GM21825 (cell line): ENCODE data around the gene NOD2.

Source experiments
- ATAC-seq: cut with Tn5 transposase; IDR thresholded peaks from one replicate; pipeline ENCODE4 v1.9.1; 2021; ENCODE audit warnings: mild to moderate bottlenecking, moderate library complexity; ENCODE audit not compliant: unreplicated experiment

Gene NOD2

DNA sequence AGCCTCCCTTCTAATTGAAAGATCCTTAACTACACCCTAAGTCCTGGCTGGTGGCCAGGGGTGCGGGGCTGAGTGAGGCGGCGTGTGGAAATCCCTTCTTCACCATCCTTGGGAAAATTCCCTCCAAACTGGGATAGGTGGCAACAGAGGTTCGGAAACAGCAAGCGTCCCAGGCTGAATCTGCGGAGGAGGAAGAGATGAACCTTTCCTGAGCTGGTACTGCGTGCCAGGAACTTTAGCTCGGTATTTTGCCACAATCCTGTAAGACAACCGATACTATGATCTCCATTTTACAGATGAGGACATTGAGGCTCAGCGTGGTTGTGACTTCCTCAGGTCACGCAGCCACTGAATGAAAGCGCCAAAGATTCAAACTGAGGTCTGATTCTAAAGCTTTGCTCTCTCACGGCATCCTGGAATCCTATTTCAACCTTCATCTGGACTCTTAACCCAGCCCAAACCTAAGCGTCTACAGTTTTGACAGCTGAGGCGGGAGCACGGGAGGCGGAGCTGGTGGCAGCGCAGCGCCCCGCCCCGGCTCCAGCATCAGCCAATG is 47.9 kb downstream of the NOD2 start:
- ATAC-seq, result no peak

DNA sequence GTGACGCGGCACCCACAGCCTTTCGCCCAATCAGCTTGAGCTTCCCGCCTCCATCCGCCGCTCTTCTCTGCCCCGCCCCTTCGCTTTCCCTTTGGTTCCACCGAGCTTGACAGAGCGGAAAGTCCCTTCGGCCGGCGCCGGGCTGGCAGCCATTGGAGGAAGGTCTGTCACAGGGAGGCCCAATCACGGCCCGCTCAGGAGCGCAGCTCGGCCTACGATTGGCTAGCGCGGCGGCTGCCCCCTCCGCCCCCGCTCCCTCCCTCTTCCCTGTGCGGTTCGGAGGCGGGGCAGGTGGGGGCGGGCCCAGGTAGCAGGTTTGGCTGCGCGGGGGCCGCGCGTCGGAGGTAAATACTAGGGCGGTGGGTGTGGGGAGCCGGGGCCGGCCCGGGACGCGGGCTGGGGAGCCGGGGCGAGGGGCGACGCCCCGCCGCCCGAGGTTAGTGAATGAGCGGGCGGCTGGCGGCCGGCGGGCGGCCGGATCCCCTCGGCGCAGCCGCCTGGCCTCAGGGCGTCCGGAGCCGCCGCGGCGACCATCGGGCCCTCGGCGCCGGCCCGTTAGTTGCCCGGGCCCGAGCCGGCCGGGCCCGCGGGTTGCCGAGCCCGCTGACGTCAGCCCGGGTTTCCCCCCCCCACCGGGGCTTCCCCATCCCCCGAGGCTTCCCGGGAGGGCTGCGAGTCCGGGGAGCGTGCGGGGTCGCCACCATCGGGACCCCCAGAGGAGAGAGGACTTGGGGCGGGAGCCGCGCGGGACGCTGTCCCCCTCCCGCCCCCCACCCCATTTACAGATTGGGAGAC is 48.6 kb downstream of the NOD2 start, which contains the start of gene CYLD:
Gene CYLD (plus strand): TSS at position 306 of the 795 bp plus-strand sequence. CDS start 7,613 bp downstream, outside the sequence.
- peak; percentile 92 for ATAC-seq

DNA sequence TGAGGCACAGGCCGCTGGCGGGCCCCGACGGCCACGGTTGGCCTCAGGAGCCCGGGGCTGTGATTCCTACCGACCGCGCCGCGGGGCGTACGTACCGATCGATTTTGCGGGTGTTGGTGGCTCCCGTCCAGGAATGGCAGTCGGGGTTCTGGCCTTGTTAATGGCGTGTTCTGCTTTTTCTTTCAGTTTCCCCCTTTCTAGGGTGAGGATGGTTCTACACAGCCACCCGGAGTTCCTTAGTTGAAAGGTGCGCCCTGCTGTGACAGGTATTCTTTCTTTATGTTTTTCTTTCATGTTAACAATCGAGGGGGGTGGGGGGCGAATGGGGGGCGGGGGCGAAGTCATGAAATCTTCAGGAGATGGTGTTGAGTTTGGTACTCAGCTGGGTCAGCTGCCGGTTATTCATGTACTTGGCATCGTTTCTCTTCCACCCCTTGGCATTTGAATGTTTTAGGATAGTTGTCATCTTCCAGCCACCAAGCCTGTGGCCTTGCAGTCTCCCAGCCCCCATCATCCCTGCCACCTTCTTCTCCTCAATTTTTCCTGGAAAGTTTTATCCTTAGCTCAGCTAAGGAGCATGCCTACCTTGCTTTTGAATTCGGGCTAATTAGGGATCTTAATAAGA is 49.3 kb downstream of the NOD2 start:
- ATAC-seq, result no peak

DNA sequence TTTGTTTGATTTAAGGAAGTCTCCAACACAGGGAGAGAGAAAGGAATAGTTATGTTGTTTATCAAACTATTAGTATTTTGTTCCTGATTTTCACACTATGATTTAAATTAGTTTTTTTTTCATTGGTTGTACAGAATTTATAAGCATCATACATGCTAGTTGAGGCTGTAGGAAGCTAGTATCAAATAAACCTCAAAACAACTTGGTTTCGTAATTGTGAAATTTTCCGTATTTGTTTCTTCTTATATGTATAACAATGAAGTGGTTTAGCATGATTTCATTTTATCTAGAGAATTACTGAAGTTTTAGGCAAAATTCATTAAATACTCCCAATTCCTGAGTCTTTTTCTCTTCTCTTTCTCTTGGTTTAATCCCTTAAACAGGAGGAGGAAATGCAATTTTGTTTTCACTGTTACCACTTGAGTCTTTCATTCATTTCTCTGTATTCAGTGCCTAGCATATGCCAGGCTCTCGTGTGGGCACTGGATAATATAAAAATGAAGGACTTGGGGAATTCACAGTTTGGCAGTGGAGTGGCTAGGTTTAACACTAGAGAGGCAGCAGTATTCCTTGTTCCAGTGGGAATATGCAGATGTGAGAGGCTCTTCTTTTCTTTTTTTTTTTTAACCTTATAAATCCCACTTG is 50.3 kb downstream of the NOD2 start:
- no peak for ATAC-seq

DNA sequence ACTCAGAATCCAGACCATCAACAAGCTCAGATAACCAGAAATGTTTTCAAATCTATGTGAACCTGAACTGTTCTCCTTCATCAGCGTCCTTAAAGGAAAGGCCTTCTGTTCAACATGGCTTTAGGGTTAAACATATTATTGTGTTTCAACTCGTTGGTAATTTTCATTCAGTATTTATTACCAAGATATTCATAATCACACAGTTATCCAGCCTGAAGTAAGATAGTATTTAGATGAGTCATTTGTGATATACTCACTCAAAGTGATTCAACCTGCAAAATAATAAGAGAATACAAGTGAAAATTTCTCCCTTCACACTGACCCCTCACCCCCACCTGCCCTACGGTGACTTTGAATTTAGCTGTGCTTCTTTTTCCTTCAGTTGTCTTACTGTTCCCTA is 51.5 kb downstream of the NOD2 start:
- no peak for ATAC-seq

DNA sequence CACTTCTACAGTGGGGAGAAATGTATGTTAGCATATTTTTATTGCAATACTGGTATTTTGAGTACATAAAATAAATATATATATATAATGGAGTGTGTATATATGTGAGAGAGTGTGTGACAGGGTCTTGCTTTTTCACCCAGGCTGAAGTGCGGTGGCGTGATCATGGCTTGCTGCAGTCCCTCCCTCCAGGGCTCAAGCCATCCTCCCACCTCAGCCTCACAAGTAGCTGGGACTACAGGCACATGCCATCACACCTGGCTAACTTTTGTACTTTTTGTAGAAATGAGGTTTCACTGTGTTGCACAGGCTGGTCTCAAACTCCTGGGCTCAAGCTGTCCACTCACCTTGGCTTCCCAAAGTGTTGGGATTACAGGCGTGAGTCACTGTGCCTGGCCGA is 52.5 kb downstream of the NOD2 start:
- ATAC-seq, result no peak

DNA sequence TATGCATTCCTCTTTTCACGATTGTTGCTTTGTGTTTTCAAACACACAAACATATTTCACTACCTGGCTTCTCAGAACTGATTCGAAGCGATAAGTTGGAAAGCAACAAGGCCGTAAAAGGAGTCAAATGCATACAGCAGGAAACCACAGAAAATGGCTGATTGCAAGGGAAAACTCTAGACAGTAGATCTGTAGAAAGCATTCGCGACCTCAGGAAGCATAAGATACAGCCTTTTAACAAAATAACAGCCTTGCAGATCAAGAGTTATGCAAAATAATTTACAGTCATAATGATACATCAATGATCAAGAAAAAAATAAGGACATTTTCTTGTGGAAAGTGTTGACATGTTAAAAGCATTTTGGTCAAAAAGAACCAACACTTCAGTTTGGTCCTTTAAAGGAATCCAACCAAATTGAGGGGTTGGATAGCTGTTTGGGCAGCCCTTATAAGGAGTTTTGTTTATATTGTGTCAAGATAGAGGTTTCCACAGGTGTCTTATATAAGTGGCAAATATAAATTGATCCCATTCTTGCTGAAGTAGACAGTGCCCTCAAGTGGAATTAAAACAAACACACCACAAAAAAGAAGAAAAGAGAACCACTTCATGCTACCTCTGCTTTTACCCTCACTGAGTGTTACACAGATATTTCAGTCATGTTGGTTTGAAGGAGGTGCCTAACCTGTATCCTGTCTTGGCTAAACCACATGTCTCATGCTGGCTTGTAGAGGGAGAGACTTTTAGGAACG is 54.0 kb downstream of the NOD2 start:
- peak; percentile 71 for ATAC-seq

DNA sequence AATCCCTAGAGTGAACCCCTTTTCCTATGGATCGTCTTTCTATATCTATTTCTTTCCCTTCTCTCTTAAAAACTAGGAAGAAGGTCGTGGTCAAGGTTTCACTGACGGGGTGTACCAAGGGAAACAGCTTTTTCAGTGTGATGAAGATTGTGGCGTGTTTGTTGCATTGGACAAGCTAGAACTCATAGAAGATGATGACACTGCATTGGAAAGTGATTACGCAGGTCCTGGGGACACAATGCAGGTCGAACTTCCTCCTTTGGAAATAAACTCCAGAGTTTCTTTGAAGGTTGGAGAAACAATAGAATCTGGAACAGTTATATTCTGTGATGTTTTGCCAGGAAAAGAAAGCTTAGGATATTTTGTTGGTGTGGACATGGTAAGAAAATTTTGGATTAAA is 58.1 kb downstream of the NOD2 start:
- no peak for ATAC-seq

DNA sequence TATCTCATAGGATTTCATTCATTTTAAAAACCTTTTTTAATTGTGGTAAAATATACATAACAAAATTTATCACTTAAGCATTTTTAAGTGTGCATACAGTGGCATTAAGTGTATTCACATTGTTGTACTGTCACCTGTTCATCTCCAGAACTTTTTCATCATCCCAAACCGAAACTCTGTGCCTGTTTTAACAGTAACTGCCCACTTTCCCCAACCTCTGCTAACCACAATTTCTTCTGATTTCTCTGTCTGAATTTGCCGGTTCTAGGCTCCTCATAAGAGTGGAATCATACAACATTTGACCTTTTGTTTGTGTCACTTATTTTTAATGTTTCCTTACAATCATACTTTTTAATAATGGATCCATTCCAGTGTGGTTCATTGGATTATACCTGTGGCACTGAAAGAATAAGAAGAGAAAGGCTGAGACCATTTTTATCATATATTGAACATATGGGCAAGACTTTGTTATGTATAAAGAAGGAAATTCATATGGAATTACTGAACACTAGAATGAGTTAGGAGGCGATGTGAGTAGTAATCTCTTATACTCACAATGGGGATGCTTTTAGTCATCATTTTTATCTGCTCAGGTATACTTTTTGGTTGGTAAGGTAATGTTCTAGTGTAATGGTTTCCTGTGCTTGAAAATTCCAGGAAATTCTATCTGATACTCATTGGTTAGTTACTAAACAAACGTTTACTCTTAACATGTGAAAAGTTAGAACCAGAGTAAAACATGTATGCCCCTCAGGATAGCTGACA is 59.2 kb downstream of the NOD2 start:
- ATAC-seq, result no peak

DNA sequence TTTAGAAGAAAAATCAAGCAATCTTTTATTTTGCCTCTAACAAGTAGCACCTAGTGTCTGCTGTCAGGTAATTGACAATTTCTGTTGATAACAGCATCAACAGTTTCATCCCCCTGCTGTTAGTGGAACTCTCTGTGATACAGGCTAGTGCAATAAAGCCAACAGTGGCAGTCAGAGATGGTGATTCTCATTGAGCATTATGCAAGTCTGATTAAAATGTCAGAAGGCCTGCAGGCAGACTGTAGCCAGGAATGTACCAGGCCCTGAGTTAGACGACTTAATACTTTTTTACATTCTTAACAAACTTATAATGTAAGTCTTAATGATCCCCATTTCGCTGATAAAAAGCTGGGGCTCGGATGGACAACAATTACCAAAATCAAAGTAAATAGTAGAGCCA is 63.1 kb downstream of the NOD2 start:
- no peak for ATAC-seq

DNA sequence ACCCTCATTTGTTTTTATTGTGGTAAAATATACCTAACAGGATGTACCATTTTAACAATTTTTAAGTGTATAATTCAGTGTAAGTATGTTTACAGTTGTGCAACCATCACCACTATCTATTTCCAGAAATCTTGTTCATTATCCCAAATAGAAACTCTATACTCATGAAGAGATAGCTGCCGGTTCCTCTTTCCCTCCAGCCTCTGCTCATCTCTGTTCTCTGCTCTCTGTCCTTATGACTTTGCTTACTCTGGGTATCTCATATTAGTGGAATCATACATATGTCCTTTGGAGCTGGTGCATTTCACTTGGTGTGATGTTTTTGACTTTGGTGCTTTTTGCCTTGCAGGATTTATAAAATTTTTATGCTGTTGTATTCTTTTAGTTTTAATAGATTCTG is 67.9 kb downstream of the NOD2 start:
- ATAC-seq, result no peak

DNA sequence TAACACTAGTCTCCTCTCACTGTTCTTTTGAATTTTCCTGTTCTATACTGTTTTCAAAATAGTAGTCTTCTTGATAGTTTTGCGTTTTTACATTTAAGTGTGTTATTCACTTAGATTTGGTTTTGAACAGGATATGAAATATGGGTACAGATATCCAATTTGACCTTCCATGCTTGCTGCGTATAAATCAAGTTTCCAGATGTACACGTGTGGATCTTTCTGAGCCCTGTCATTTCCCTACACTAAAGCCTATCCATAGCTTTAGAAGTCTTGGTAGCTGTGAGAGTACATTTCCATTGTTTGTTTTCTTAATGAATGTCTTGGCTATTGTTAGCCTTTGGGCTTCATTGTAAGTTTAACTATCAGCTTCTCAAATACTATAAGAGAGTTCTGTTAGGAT is 68.8 kb downstream of the NOD2 start:
- ATAC-seq, result no peak

DNA sequence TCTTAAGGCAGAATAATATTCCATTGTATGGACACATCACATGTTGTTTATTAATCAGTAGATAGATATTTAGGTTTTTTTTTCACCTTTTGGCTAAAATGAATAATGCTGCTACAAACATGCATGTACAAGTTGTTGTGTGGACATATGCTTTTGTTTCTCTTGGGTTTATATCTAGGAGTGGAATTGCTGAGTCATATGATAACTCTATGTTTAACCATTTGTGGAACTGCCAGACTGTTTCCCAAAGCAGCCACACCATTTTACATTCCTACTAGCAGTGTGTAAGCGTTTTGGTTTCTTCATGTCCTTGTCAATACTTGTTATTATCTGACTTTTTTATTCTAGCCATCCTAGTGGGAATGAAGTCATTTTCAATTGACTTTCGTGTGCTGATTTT is 69.8 kb downstream of the NOD2 start:
- ATAC-seq, result no peak

DNA sequence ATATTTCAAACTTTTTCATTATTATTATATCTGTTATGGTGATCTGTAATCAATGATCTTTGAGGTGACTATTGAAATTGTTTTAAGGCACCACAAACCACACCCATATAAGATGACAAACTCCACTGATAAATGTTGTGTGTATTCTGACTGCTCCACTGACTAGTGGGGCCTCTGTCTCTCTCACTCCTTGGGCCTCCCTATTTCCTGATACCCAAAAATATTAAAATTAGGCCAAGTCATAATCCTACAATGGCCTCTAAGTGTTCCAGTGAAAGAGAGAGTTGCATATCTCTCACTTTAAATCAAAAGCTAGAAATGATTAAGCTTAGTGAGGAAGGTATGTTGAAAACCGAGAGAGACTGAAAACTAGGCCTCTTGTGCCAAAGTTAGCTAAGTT is 71.9 kb downstream of the NOD2 start:
- ATAC-seq, result no peak

DNA sequence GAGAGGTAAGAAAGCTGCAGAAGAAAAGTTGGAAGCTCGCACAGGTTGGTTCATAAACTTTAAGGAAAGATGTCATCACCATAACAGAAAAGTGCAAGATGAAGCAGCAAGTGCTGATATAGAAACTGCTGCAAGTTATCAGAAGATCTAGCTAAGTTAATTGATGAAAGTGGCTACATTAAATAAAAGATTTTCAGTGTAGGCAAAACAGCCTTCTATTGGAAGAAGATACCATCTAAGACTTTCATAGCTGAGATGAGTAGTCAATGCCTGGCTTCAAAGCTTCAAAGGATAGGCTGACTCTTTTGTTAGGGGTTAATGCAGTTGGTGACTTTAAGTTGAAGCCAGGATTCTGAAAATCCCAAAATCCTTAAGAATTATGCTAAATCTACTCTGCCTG is 72.5 kb downstream of the NOD2 start:
- ATAC-seq, result no peak

DNA sequence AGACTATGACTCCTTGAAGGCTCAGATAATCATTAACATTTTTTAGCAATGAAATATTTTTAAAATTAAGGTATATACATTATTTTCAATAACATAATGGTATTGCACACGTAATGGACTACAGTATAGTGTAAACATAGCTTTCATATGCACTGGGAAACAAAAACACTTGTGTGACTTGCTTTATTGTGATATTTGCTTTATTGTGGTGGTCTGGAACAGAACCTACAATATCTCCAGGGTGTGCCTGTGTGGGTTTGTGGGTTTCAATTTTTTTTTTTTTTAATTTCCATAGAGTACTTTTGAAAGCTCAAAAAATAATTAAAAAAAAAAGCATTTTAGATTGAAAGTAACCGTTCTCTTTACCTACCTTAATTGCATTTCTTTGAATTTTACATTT is 73.8 kb downstream of the NOD2 start:
- ATAC-seq, result no peak

DNA sequence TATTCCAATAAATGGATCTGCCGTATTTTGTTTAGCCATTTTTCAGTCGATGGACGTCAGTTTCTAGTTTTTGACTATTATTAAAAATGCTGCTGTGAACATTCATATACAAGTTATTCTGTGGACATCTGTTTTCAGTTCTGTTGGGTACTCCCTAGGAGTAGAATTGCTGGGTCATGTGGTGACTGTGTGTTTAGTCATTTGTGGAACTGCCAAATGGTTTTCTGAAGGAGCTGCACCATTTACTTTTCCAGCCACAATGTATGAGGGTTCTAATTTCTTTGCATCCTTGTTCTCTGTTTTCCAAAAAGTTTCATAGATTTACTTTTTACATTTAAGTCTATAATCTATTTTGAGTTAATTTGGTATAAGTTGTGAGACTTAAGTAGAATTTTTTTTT is 78.0 kb downstream of the NOD2 start:
- no peak for ATAC-seq

DNA sequence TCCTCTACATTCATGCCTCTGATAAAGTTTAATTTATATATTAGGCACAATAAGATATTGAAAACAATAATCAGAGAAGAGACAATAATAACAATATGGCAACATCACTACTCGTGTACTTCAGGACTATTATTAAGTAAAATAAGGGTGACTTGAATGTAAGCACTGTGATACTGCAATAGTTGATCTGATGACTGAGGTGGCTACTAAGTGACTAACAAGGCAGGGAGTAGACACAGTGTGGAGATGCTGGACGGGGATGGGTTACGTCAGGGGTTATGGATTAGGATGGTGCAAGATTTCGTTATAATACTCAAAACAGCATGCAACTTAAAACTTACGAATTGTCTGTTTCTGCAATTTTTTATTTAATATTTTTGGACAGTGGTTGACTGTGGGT is 81.0 kb downstream of the NOD2 start:
- no peak for ATAC-seq

DNA sequence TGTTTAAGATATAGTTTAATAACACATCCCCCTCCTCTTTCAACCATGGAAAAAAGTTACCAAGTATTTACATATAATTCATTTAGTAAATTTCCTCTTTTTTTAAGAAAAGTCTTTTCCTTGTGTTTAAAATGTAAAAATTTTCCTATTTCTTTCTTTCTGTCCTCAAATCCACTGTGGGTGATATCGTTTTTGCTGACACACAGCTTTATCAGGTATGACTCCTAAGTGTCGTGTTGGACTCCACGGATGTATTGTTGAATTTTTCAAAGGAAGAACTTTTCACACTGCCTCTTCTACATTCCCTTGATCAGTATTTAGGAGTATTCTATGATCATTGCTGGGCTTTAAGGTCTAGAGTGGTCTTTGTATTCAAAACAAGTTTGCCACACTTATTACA is 81.6 kb downstream of the NOD2 start:
- no peak for ATAC-seq

DNA sequence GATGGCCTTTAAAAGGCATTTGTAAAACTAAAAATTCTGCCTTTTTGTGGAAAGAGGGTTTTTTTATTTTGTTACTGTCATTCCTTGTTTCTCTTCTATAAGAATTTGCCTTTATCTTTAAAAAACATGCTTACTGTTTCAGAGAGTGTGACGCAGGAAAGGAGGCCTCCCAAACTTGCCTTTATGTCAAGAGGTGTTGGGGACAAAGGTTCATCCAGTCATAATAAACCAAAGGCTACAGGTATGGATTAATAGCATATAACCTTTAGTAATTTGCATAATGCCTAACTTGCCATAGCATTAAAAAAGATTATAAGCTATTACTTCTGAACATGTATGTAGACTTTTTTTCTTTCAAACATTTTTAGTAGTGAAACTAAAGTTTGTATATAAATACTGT is 82.6 kb downstream of the NOD2 start:
- no peak for ATAC-seq
